Stomach smooth muscle (tissue), 2 donors: ENCODE measurements around the gene KCNA5.

ENCODE experiments used
- H3K27ac ChIP-seq: one replicate; pipeline ENCODE4 v1.7.0; 2013; ENCODE audit warnings: mild to moderate bottlenecking, low read length, inconsistent platforms
- H3K27me3 ChIP-seq, 2 donors: one replicate each; pipeline ENCODE4 v1.7.0; 2013; ENCODE audit warnings: low read length in 2 of 2; ENCODE audit not compliant: insufficient read depth in 2 of 2, control insufficient read depth in 1 of 2
- H3K36me3 ChIP-seq, 2 donors: one replicate each; pipeline ENCODE4 v1.7.0; 2013; ENCODE audit warnings: low read length in 2 of 2; ENCODE audit not compliant: control insufficient read depth in 2 of 2, insufficient read depth in 2 of 2
- H3K4me1 ChIP-seq: one replicate; pipeline ENCODE4 v1.7.0; 2013; ENCODE audit warnings: low read length; ENCODE audit not compliant: control insufficient read depth, insufficient read depth
- H3K4me3 ChIP-seq, 2 donors: one replicate each; pipeline ENCODE4 v1.7.0; 2013; ENCODE audit warnings: low read length in 2 of 2
- H3K9ac ChIP-seq, 2 donors: one replicate each; pipeline ENCODE4 v1.7.0; 2013; ENCODE audit warnings: low read length in 2 of 2, mild to moderate bottlenecking in 1 of 2
- H3K9me3 ChIP-seq, 2 donors: one replicate each; pipeline ENCODE4 v1.7.0; 2013; ENCODE audit warnings: low read length in 2 of 2; ENCODE audit not compliant: control insufficient read depth in 2 of 2
- donor health status: healthy.
- donor health status: Pancreatic carcinoma.

The KCNA5 gene

GRCh38 chr12:5039815-5040214 is 3.9 kb upstream of the KCNA5 start:
- no peak overlapping the region for H3K4me3 ChIP-seq
- no peak overlapping the region for H3K27ac ChIP-seq
- no peak overlapping the region for H3K9ac ChIP-seq
- no peaks in the 10 kb centered on the region for H3K36me3 ChIP-seq
- no peaks in the 10 kb centered on the region for H3K9me3 ChIP-seq
- peaks cover 11% of the 10 kb centered on the region for H3K4me1 ChIP-seq
- H3K27me3 ChIP-seq: peaks cover 0 to 5% of the 10 kb centered on the region in 2 donors

GRCh38 chr12:5040368-5040767 is 3.3 kb upstream of the KCNA5 start:
- Histone ChIP-seq H3K36me3 (no peaks in the 10 kb centered on the region), H3K9me3 (no peaks in the 10 kb centered on the region), H3K4me3 (no peak overlapping the region), H3K9ac (no peak overlapping the region), H3K27me3 (peaks cover 0 to 5% of the 10 kb centered on the region in 2 donors), H3K27ac (no peak overlapping the region), H3K4me1 (peaks cover 11% of the 10 kb centered on the region)

GRCh38 chr12:5044420-5045295 is 979 bp downstream of the KCNA5 start:
- H3K4me1 ChIP-seq: peaks cover 33% of the 10 kb centered on the region
- H3K4me3 ChIP-seq: peak overlapping the region in 1 of 2 donors; percentile 66
- peaks cover 0 to 7% of the 10 kb centered on the region in 2 donors for H3K27me3 ChIP-seq
- H3K36me3 ChIP-seq: no peaks in the 10 kb centered on the region
- no peak overlapping the region for H3K9ac ChIP-seq
- H3K9me3 ChIP-seq: no peaks in the 10 kb centered on the region
- H3K27ac ChIP-seq: no peak overlapping the region

DNA sequence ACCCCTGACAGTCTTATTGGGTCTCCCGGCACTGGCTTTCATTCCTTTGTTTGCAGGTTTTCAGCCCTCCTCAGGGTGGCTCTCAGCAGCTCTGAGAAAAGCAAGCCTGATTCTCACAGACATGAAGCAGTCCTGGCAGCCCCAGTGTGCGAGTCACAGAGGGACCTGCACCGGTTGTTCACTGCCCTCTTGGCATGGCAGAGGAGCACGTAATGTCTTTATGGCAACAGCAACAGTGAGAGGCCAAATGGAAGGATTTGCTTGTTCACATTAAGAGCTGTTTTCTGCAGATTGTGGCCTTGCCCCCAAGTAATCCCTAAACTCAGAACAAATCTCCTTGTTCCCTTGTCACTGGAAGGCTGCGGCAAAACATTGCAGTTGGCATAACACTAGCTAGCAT is 3.4 kb downstream of the KCNA5 start:
- Histone ChIP-seq H3K36me3 (no peaks in the 10 kb centered on the region), H3K4me1 (peaks cover 35% of the 10 kb centered on the region), H3K4me3 (peak overlapping the region; percentile 50 to 61), H3K9ac (peak overlapping the region; percentile 51 to 56), H3K27ac (peak overlapping the region; percentile 73), H3K27me3 (peaks cover 0 to 6% of the 10 kb centered on the region in 2 donors), H3K9me3 (no peaks in the 10 kb centered on the region)

DNA sequence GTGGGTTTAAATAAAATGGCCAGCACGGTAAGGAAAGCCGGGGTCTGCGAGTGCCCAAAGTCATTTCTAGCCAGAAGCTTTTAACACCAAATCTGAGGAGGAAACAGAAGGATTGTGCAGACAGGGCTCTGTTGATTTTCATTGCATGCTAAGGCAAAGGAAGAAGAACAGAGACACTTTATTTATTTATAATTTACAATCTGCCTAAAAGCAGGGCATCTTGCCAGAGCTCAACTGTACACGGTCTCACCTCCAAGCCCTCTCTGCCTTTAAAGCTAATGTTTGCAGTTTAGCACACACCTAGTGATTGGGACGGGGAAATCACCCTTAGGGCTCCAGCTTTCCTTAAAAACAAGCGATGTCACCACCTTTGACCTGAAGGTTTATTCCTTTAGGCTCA is 4.0 kb downstream of the KCNA5 start:
- H3K4me1 ChIP-seq: peaks cover 35% of the 10 kb centered on the region
- H3K9ac ChIP-seq: peak overlapping the region; percentile 5 to 31
- H3K9me3 ChIP-seq: no peaks in the 10 kb centered on the region
- H3K4me3 ChIP-seq: peak overlapping the region; percentile 50 to 61
- H3K27ac ChIP-seq: peak overlapping the region; percentile 73
- peaks cover 0 to 5% of the 10 kb centered on the region in 2 donors for H3K27me3 ChIP-seq
- no peaks in the 10 kb centered on the region for H3K36me3 ChIP-seq

DNA sequence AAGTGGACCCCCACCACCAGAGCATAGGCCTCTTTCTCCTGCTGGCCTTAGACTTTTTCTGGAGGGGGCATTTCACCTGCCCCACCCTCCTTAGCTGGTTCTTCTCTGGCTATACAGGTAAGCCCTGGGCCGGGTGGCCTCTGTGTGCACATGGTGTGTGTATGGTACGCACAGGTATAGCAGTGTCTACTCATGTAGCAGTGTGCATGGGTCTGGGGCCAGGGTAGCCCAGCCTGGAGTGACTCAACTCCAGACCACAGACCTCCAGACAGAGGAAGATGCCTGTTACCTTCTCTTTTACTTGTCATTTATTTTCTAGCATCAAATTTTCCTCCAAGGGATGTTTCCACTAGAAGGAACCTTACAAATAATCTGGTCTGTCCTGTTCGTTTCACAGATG is 6.9 kb downstream of the KCNA5 start:
- H3K4me1 ChIP-seq: peaks cover 24% of the 10 kb centered on the region
- H3K4me3 ChIP-seq: no peak overlapping the region
- H3K36me3 ChIP-seq: no peaks in the 10 kb centered on the region
- no peaks in the 10 kb centered on the region for H3K9me3 ChIP-seq
- H3K9ac ChIP-seq: no peak overlapping the region
- H3K27ac ChIP-seq: no peak overlapping the region
- peaks cover 0 to 2% of the 10 kb centered on the region in 2 donors for H3K27me3 ChIP-seq

DNA sequence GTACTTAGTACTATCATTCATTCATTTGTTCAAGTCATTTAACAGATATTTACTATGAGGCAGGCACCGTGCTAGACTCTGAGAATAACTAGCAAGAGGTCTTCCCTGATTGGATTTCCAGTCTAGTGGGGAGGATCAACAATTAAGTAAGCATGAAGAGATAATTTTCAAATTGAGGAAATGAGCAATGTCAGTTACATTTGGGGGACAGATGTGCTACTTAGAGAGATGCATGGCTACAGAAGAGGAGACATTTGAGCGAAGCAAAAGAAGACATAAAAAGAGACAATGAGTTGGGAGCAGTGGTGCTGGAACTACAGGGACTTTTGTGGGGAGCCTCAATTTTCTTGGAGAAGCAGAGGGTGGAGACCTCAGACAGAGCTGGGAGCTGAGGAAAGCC is 7.7 kb downstream of the KCNA5 start:
- H3K4me1 ChIP-seq: peaks cover 18% of the 10 kb centered on the region
- no peak overlapping the region for H3K9ac ChIP-seq
- no peak overlapping the region for H3K4me3 ChIP-seq
- H3K9me3 ChIP-seq: no peaks in the 10 kb centered on the region
- H3K27me3 ChIP-seq: peaks cover 0 to 2% of the 10 kb centered on the region in 2 donors
- no peaks in the 10 kb centered on the region for H3K36me3 ChIP-seq
- H3K27ac ChIP-seq: no peak overlapping the region

- peaks cover 0 to 2% of the 10 kb centered on the region in 2 donors for H3K27me3 ChIP-seq
- no peak overlapping the region for H3K27ac ChIP-seq
- H3K4me1 ChIP-seq: peaks cover 15% of the 10 kb centered on the region
- H3K9ac ChIP-seq: no peak overlapping the region
- H3K36me3 ChIP-seq: no peaks in the 10 kb centered on the region
- H3K4me3 ChIP-seq: no peak overlapping the region
- no peaks in the 10 kb centered on the region for H3K9me3 ChIP-seq
These were observed 8.2 kb downstream of the KCNA5 start for GRCh38 chr12:5051913-5052312.

DNA sequence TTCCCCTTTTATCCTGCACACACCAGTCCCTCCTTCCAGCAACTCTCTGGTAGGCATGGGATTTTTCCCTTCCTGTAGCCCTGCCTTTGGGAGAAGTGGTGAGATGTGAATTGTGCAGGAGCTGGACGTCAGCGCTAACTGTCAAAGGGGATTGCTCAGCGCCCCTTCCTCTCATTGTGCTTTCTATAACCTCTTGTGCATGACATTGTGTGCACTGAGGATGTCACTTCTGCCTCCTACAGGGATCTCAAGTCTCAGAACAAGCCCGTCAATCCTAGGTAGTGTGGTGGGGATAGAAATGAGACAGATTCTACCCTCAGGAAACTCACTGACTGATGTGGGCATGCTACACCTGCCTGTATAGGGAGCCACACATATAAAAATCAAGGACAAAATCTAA is 8.7 kb downstream of the KCNA5 start:
- H3K27me3 ChIP-seq: no peaks in the 10 kb centered on the region
- H3K4me1 ChIP-seq: peaks cover 11% of the 10 kb centered on the region
- no peak overlapping the region for H3K4me3 ChIP-seq
- H3K36me3 ChIP-seq: no peaks in the 10 kb centered on the region
- H3K27ac ChIP-seq: no peak overlapping the region
- H3K9me3 ChIP-seq: no peaks in the 10 kb centered on the region
- no peak overlapping the region for H3K9ac ChIP-seq

DNA sequence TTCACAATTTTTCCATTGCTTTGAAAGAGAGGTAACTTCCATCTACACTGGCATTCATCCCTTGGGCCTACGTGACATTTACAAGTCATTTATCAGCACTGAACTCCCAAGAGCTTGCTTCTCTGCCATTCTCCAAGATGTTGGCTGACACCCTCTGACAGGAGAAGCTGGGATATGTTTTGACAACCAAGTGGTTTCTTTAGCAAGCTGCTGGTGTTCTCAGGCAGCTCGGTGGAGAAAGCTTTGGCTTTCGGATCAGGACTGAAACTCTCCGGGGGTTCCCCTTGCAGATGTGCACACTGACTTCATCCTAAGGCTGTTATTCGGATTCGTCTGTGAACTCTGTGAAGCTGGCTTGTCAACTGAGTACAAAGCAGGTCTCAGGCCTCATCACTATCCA is 15.7 kb downstream of the KCNA5 start:
- Histone ChIP-seq H3K4me3 (no peak overlapping the region), H3K4me1 (peaks cover 24% of the 10 kb centered on the region), H3K9me3 (no peaks in the 10 kb centered on the region), H3K27me3 (no peaks in the 10 kb centered on the region), H3K9ac (no peak overlapping the region), H3K36me3 (no peaks in the 10 kb centered on the region), H3K27ac (no peak overlapping the region)

DNA sequence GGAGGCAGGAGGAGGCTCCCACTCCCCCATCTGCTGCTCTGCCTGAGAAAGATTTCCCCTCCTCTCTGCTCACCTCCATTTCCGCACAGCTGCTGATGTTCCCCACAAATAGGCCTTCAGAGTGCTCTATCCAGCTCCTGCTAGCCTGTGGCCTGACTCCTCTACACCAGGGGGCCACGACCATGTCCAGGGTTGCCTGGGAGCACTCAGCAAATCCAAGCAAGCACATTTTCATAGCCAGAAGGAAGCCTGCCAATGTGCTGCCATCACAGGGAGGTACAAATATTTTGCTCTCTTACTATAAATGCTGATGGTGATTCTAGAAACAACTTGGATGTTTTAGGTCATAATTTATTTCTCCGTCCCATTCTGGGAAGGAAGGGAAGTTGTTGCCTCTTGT is 17.3 kb downstream of the KCNA5 start:
- Histone ChIP-seq H3K36me3 (no peaks in the 10 kb centered on the region), H3K4me3 (no peak overlapping the region), H3K9ac (no peak overlapping the region), H3K9me3 (no peaks in the 10 kb centered on the region), H3K27me3 (no peaks in the 10 kb centered on the region), H3K27ac (no peak overlapping the region), H3K4me1 (peaks cover 24% of the 10 kb centered on the region)
